Nephron progenitor cell (in vitro differentiated cells): ENCODE results near the gene WNT9B.

Source experiments
- DNase-seq: peaks from one replicate; pipeline ENCODE4 v3.0.0; 2021
- H3K27ac Mint-ChIP-seq: 2 replicates; pipeline ENCODE4 v1.8.0; 2021; ENCODE audit warnings: mild to moderate bottlenecking, moderate library complexity, mixed read lengths
- H3K27me3 Mint-ChIP-seq: 2 replicates; pipeline ENCODE4 v1.8.0; 2021; ENCODE audit warnings: mild to moderate bottlenecking, low read depth, mixed read lengths; ENCODE audit not compliant: poor library complexity
- H3K36me3 Mint-ChIP-seq: 2 replicates; pipeline ENCODE4 v1.8.0; 2021; ENCODE audit warnings: low read depth, mixed read lengths
- H3K4me1 Mint-ChIP-seq: 2 replicates; pipeline ENCODE4 v1.8.0; 2021; ENCODE audit warnings: mixed read lengths
- H3K4me3 Mint-ChIP-seq: 2 replicates; pipeline ENCODE4 v1.8.0; 2021; ENCODE audit warnings: mild to moderate bottlenecking, moderate library complexity, mixed read lengths
- H3K9me3 Mint-ChIP-seq: 2 replicates; pipeline ENCODE4 v1.8.0; 2021; ENCODE audit warnings: mild to moderate bottlenecking, moderate library complexity, mixed read lengths
- TF ChIP-seq, protein P1 (sequence below): fragments of 200-600 bp; sonication (generic); IDR thresholded peaks from 2 replicates; pipeline ENCODE4 v1.5.0; 2021; ENCODE audit warnings: antibody characterized with exemption

The WNT9B gene

DNA sequence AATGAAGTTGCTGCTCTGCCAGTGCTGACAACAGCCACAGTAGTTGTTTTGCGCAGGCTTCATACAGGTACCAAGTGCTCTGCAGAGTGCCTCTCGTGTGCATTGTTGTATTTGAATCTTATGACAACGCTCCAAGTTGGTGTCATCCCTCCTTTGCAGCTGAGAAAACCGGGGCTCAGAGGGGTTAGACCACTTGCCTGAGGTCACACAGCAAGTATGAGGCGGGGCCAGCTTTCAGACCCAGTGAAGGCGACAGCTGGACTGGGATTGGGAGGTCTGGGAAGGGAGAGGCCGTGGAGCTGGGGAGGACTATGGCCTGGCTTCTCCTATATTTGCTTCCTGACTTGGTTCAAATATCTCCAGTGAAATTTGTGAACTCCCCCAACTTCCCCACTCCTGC, 33.2 kb downstream of the WNT9B start:
- H3K27ac Mint-ChIP-seq = no peak overlapping the region
- H3K27me3 Mint-ChIP-seq = peaks cover 29% of the 10 kb centered on the region

GRCh38 chr17:46885415-46886309, 34.3 kb downstream of the WNT9B start:
- Mint-ChIP-seq H3K36me3 (no peaks in the 10 kb centered on the region), H3K4me1 (peaks cover 21% of the 10 kb centered on the region), H3K4me3 (no peak overlapping the region), H3K27ac (no peak overlapping the region), H3K27me3 (peaks cover 31% of the 10 kb centered on the region), H3K9me3 (no peaks in the 10 kb centered on the region)
- DNase-seq = no peak
- TF ChIP-seq, protein P1, sequence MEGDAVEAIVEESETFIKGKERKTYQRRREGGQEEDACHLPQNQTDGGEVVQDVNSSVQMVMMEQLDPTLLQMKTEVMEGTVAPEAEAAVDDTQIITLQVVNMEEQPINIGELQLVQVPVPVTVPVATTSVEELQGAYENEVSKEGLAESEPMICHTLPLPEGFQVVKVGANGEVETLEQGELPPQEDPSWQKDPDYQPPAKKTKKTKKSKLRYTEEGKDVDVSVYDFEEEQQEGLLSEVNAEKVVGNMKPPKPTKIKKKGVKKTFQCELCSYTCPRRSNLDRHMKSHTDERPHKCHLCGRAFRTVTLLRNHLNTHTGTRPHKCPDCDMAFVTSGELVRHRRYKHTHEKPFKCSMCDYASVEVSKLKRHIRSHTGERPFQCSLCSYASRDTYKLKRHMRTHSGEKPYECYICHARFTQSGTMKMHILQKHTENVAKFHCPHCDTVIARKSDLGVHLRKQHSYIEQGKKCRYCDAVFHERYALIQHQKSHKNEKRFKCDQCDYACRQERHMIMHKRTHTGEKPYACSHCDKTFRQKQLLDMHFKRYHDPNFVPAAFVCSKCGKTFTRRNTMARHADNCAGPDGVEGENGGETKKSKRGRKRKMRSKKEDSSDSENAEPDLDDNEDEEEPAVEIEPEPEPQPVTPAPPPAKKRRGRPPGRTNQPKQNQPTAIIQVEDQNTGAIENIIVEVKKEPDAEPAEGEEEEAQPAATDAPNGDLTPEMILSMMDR = no peak

More for the DNA sequence above, 33.2 kb downstream of the WNT9B start:
- Mint-ChIP-seq H3K9me3 (no peaks in the 10 kb centered on the region), H3K36me3 (no peaks in the 10 kb centered on the region), H3K4me1 (peaks cover 13% of the 10 kb centered on the region), H3K4me3 (no peak overlapping the region)
- TF ChIP-seq, protein P1 = no peak
- DNase-seq = no peak

DNA sequence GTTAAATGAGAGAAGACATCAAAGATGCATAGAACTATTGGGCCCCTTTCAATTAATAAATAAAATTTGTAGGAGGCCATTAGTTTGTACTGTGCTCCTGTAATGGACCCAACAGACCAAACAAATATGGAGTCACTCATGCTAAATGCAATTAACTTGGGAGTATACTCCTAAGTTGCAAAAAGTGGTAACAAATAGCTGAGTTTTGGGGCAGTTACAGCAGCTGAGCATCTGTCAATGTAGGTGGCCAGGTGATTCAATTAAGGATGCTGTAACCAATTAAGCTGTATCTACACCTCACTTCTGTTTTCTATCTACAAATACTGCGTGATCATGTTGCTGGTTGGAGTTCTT, 34.9 kb downstream of the WNT9B start:
- peaks cover 31% of the 10 kb centered on the region for H3K27me3 Mint-ChIP-seq
- H3K4me3 Mint-ChIP-seq = no peak overlapping the region
- peaks cover 21% of the 10 kb centered on the region for H3K4me1 Mint-ChIP-seq

GRCh38 chr17:46887717-46888116, 36.3 kb downstream of the WNT9B start:
- H3K27me3 Mint-ChIP-seq = peaks cover 31% of the 10 kb centered on the region
- TF ChIP-seq, protein P1 = no peak
- H3K27ac Mint-ChIP-seq = no peak overlapping the region
- H3K36me3 Mint-ChIP-seq = no peaks in the 10 kb centered on the region
- no peaks in the 10 kb centered on the region for H3K9me3 Mint-ChIP-seq
- peaks cover 21% of the 10 kb centered on the region for H3K4me1 Mint-ChIP-seq
- no peak for DNase-seq
- no peak overlapping the region for H3K4me3 Mint-ChIP-seq

More for the DNA sequence above, 34.9 kb downstream of the WNT9B start:
- TF ChIP-seq, protein P1 = no peak
- Mint-ChIP-seq H3K36me3 (no peaks in the 10 kb centered on the region), H3K9me3 (no peaks in the 10 kb centered on the region), H3K27ac (no peak overlapping the region)
- no peak for DNase-seq

- peaks cover 21% of the 10 kb centered on the region for H3K4me1 Mint-ChIP-seq
- H3K9me3 Mint-ChIP-seq = no peaks in the 10 kb centered on the region
- H3K27me3 Mint-ChIP-seq = peaks cover 30% of the 10 kb centered on the region
- no peak for DNase-seq
- H3K36me3 Mint-ChIP-seq = no peaks in the 10 kb centered on the region
- H3K27ac Mint-ChIP-seq = no peak overlapping the region
- H3K4me3 Mint-ChIP-seq = no peak overlapping the region
- TF ChIP-seq, protein P1 = no peak
Measured at GRCh38 chr17:46888727-46889126, 37.3 kb downstream of the WNT9B start.

DNA sequence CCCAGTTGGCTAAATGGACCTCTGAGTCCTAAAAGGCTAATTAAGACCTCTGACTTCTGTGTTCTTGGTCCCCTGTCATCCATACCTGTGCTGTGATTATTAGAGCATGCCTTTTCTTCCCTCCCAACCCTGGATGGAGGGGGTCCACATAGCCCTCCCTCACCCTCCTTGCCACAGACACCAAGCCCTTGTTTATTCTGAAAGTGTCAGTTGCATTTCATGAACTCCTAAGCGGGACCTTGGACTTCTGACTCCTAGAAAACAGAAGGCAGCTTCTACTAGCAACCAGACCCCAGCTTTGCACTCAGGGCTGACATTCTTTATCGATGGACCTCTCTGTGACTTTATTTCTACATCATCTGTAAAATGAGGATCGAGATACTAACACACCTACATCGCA, 38.1 kb downstream of the WNT9B start:
- Mint-ChIP-seq H3K9me3 (no peaks in the 10 kb centered on the region), H3K4me3 (no peak overlapping the region), H3K27me3 (peaks cover 29% of the 10 kb centered on the region), H3K27ac (no peak overlapping the region), H3K36me3 (no peaks in the 10 kb centered on the region), H3K4me1 (peaks cover 13% of the 10 kb centered on the region)
- TF ChIP-seq, protein P1 = no peak
- no peak for DNase-seq
